Hepatocyte (in vitro differentiated cells): ENCODE results near the gene RSRC2.

ENCODE experiments used
- EZH2phosphoT487 ChIP-seq: fragments of 200-600 bp; sonication (generic); IDR thresholded peaks from one replicate; pipeline ENCODE4 v1.6.1; 2018; ENCODE audit warnings: antibody characterized with exemption, mild to moderate bottlenecking, low read depth, moderate library complexity; ENCODE audit not compliant: unreplicated experiment, severe bottlenecking
- TF ChIP-seq, protein P1 (sequence below): fragments of 200-600 bp; sonication (generic); IDR thresholded peaks from 2 replicates; pipeline ENCODE4 v1.5.1; 2016; ENCODE audit warnings: antibody characterized with exemption, mild to moderate bottlenecking; ENCODE audit not compliant: poor library complexity

GRCh38 chr12:122459211-122459610 is 67.5 kb downstream of the RSRC2 start:
- TF ChIP-seq EZH2phosphoT487, result no peak
- TF ChIP-seq, protein P1, sequence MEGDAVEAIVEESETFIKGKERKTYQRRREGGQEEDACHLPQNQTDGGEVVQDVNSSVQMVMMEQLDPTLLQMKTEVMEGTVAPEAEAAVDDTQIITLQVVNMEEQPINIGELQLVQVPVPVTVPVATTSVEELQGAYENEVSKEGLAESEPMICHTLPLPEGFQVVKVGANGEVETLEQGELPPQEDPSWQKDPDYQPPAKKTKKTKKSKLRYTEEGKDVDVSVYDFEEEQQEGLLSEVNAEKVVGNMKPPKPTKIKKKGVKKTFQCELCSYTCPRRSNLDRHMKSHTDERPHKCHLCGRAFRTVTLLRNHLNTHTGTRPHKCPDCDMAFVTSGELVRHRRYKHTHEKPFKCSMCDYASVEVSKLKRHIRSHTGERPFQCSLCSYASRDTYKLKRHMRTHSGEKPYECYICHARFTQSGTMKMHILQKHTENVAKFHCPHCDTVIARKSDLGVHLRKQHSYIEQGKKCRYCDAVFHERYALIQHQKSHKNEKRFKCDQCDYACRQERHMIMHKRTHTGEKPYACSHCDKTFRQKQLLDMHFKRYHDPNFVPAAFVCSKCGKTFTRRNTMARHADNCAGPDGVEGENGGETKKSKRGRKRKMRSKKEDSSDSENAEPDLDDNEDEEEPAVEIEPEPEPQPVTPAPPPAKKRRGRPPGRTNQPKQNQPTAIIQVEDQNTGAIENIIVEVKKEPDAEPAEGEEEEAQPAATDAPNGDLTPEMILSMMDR, result no peak
